ENCODE data around the gene CNR1.

- TF ChIP-seq, protein P1, sequence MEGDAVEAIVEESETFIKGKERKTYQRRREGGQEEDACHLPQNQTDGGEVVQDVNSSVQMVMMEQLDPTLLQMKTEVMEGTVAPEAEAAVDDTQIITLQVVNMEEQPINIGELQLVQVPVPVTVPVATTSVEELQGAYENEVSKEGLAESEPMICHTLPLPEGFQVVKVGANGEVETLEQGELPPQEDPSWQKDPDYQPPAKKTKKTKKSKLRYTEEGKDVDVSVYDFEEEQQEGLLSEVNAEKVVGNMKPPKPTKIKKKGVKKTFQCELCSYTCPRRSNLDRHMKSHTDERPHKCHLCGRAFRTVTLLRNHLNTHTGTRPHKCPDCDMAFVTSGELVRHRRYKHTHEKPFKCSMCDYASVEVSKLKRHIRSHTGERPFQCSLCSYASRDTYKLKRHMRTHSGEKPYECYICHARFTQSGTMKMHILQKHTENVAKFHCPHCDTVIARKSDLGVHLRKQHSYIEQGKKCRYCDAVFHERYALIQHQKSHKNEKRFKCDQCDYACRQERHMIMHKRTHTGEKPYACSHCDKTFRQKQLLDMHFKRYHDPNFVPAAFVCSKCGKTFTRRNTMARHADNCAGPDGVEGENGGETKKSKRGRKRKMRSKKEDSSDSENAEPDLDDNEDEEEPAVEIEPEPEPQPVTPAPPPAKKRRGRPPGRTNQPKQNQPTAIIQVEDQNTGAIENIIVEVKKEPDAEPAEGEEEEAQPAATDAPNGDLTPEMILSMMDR (IDR thresholded peaks at IDR 0.05 in 2 of 3, conservative IDR thresholded peaks at IDR 0.05 in 1 of 3; ENCODE audit: borderline replicate concordance in 1 of 3, insufficient read depth in 1 of 3, low read depth in 2 of 3, low read length in 2 of 3), result no peak
- no peak for TF ChIP-seq FOSL1 (IDR thresholded peaks at IDR 0.05; ENCODE audit: low read depth)
- no peak for TF ChIP-seq REST (IDR thresholded peaks at IDR 0.05; ENCODE audit: low read depth)
- no peak for TF ChIP-seq POLR2A (IDR thresholded peaks at IDR 0.05; ENCODE audit: borderline replicate concordance, extremely low read depth, insufficient read depth, insufficient read length)
- TF ChIP-seq CBX3 (IDR thresholded peaks at IDR 0.05; ENCODE audit: low read depth), result no peak
- TF ChIP-seq EZH2phosphoT487 (IDR thresholded peaks at IDR 0.05; ENCODE audit: borderline replicate concordance), result no peak
- no peak for TF ChIP-seq CEBPB (IDR thresholded peaks at IDR 0.05; ENCODE audit: low read depth)
- TF ChIP-seq EZH2 (IDR thresholded peaks at IDR 0.05), result no peak
- TF ChIP-seq TCF7L2 (IDR thresholded peaks at IDR 0.05; ENCODE audit: borderline replicate concordance, extremely low read depth, insufficient read depth, insufficient read length), result no peak
- no peak for TF ChIP-seq POLR2AphosphoS5 (IDR thresholded peaks at IDR 0.05; ENCODE audit: low read depth, low read length)
Observed at GRCh38 chr6:88177961-88178464, 11.9 kb upstream of the CNR1 start.

Data from HCT116 (cell line).